NCI-H82 treated with DMSO at 0.1 percent for 48 hours (cell line): ENCODE data around the gene SORT1.
"Not testable (repeated sequence)": the region's sequence is repeated elsewhere in the genome, so short reads cannot be mapped to it uniquely, and the experiment has no call there.

Experiments
- DNase-seq: peaks from one replicate; lab custom pipeline; 2025; ENCODE audit not compliant: unreplicated experiment; lab: John Stamatoyannopoulos, UW

Gene SORT1

GRCh38 chr1:109300650-109301151 lies 97.0 kb downstream of the SORT1 start:
- no peak for DNase-seq

- DNase-seq, result no peak
Measured at GRCh38 chr1:109299558-109300343, 98.0 kb downstream of the SORT1 start.

- no peak for DNase-seq
Measured at GRCh38 chr1:109298666-109299557, 98.8 kb downstream of the SORT1 start.

GRCh38 chr1:109296782-109297181 lies 100.9 kb downstream of the SORT1 start:
- no peak for DNase-seq

- peak; percentile 95 for DNase-seq
Measured at GRCh38 chr1:109295712-109296415, 101.9 kb downstream of the SORT1 start.

GRCh38 chr1:109294481-109294880 lies 103.2 kb downstream of the SORT1 start:
- DNase-seq, result no peak

GRCh38 chr1:109293026-109293425 lies 104.7 kb downstream of the SORT1 start:
- DNase-seq, result no peak

- DNase-seq, result no peak
Measured at GRCh38 chr1:109292364-109292763, 105.4 kb downstream of the SORT1 start.

- DNase-seq, result no peak
Measured at GRCh38 chr1:109290998-109291397, 106.7 kb downstream of the SORT1 start.

- DNase-seq, result no peak
Measured at GRCh38 chr1:109290137-109290536, 107.6 kb downstream of the SORT1 start.

- DNase-seq, result not testable (repeated sequence)
Measured at GRCh38 chr1:109286762-109287161, 111.0 kb downstream of the SORT1 start.

GRCh38 chr1:109283748-109284600 lies 113.7 kb downstream of the SORT1 start:
- DNase-seq, result no peak

- peak; percentile 93 for DNase-seq
Measured at GRCh38 chr1:109282952-109283747, 114.6 kb downstream of the SORT1 start, which contains the start of gene PSRC1. PSRC1 (minus strand) TSS chr1:109283145.

GRCh38 chr1:109282497-109282951 lies 115.2 kb downstream of the SORT1 start:
- DNase-seq, result no peak

GRCh38 chr1:109281680-109282496 lies 115.8 kb downstream of the SORT1 start:
- no peak for DNase-seq

- no peak for DNase-seq
Measured at GRCh38 chr1:109280862-109281261, 116.9 kb downstream of the SORT1 start.

GRCh38 chr1:109279615-109280278 lies 118.0 kb downstream of the SORT1 start:
- no peak for DNase-seq
